AG08395 (cell line): ENCODE data around the gene SMG6.

ENCODE experiments used
- DNase-seq: peaks from one replicate; pipeline ENCODE4 v3.0.0; 2012; ENCODE audit warnings: mixed read lengths, low spot score

Gene SMG6

DNA sequence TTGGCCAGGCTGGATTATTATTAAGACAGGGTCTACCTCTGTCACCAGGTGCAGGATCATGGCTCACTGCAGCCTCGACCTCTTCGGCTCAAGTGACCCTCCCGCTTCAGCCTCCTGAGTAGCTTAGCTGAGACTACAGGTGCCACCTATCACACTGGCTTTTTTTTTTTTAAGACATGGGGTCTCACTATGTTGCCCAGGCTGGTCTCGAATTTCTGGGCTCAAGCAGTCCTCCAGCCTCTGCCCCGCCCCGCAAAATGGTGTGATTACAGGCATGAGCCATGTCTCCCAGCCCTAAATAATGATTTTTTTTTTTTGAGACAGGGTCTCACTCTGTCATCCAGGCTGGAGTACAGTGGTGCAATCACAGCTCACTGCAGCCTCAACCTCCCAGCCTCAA, 256.0 kb downstream of the SMG6 start:
- no peak for DNase-seq

DNA sequence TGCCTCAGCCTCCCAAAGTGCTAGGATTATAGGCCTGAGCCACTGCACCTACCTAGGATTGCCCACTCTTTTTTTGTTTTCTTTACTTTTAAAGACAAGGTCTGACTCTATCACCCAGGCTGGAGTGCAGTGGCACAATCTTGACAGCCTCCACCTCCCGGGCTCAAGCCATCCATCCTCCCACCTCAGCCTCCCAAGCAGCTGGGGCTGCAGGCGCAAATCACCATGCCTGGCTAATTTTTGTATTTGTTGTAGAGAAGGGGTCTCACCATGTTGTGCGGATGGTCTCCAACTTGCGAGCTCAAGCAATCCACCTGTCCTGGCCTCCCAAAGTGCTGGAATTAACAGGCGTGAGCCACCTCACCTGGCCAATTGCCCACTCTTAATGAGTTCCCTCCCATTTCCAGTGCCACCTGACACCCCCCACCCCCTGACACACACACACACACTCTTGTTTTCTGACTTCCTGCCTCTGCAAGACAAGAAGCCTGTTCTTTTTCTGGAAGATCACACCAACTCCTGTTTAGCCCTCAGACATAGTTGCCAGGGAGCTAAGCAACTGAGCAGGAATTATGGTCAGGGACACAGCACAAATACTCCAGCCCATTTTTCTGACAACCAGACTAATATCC, 259.2 kb downstream of the SMG6 start:
- DNase-seq: no peak

DNA sequence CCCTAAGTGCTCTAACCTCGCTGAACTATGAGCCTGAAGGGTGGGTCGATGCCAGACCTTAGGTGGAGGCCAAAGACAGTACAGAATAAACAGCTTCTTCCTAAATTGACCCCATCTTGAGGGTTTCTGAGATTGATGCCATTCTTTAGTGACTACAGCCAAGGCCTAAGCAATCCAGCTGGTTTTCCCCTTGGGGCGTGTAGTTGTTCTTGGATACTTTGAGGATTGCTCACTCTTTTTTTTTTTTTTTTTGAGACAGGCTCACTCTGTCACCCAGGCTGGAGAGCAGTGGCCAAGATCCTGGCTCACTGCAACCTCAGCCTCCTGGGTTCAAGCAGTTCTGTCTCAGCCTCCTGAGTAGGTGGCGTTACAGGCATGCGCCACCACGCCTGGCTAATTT, 259.8 kb downstream of the SMG6 start:
- peak; percentile 80 for DNase-seq

DNA sequence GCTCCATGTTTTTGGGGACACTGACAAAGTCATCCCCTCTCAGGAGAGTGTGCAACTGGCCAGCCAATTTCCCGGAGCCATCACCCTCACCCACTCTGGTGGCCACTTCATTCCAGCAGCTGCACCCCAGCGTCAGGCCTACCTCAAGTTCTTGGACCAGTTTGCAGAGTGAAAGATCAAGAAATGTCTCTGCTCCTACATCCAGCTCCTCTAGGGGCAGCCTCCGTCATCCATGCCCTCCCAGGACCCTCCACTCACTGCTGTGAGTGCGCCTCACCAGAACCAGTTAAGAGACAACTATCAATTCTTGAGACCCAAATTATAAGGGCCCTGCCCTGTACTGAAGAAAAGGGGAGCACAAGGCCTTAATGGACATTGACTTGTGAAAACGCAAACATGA, 260.7 kb downstream of the SMG6 start:
- DNase-seq: no peak

DNA sequence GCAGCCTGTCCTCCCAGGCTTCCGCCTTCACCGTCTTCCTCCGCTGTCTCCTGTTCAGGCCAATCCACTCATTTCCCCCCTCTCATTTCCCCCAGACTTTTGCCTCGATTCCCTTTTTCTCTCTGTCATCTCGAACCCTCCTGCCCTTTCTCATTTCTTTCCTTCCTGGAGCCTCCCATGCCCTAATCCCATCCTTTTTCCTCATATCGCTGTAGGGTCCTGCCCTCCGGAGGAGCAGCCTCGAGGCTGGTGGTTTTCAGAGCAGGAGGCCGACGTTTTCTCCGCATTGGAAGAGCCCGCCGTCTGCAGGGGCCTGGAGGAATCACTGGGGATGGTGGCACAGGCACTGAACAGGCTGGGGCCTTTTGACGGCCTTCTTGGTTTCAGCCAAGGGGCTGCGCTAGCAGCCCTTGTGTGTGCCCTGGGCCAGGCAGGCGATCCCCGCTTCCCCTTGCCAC, 261.2 kb downstream of the SMG6 start:
- no peak for DNase-seq

DNA sequence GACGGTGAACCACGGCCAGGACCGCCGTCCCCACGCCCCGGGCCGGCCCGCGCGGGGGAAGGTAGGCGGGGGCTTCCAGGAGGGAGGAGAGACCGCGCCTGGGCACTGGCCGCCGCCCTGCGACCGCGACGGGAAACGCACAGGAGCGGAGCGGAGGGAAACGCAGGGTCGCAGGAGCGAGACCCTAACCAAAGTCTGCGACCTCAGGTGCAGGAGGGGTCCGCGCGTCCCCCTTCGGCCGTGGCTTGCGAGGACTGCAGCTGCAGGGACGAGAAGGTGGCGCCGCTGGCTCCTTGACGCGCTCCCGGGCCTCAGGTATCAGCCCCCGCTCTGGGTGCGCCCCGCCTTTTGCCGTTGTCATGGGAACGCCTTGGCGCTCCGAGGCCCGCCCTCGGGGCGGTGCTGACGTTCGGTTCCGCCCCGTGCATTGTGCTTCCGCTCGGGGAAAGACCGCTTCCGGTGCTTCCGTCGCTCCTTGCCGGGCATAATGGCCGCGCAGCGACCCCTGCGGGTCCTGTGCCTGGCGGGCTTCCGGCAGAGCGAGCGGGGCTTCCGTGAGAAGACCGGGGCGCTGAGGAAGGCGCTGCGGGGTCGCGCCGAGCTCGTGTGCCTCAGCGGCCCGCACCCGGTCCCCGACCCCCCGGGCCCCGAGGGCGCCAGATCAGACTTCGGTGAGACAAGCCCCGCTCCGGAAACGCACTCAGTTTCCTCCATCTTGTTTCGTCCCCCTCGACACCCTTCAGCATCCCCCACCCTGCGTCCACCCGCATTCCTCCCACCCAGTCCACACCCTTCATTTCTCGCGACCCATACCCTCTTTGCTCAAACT, 261.8 kb downstream of the SMG6 start, which contains the start of gene OVCA2:
TSS of gene OVCA2 (plus strand) at position 462 of the 829 bp plus-strand sequence. CDS start at position 488, 26 bp downstream.
- peak; percentile 95 for DNase-seq

DNA sequence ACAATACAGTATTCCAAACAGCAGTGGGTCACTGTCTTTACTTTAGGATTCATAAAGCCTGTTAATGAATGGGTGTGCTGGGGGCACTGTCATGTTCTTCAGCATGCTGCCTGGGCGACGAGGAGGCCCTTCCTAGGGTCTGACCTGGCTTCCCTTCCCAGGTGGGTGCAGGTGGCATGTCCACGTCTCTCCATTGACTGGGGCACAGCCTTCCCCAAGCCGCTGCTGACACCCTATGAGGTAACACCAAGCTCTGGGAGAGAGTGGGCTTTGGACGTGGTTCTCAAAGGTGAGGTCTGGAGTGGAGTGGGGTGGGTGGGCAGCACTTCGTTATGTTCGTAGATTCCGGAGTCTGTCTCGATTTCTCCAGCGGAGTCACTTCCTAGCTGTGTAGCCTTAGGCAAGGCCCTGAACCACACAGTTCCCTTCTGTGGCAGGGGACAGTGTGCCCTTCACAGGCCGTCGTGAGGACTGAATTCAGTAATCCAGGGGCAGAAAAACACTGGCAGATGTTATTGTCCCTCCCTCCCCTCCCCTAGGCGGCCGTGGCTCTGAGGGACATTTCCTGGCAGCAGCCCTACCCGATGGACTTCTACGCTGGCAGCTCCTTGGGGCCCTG, 262.5 kb downstream of the SMG6 start:
- no peak for DNase-seq

DNA sequence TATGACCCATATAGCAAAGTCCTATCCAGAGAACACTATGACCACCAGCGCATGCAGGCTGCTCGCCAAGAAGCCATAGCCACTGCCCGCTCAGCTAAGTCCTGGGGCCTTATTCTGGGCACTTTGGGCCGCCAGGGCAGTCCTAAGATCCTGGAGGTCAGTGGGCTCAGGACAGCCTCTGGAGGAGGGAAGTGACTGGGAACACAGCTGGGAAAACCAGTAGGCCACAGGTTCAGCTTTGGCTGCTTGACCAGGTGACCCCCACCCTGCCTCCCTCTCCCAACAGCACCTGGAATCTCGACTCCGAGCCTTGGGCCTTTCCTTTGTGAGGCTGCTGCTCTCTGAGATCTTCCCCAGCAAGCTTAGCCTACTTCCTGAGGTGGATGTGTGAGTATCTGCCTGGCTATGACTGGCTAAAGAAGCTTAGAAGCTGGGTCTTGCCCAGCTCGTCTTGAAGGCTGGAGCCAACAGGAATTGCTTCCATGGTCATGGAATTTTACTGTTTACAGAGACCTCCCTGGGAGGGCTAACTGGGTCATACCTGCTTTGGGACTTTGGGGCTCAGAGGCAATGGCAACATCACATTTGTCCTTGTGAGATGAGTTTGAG, 263.3 kb downstream of the SMG6 start:
- DNase-seq: no peak

DNA sequence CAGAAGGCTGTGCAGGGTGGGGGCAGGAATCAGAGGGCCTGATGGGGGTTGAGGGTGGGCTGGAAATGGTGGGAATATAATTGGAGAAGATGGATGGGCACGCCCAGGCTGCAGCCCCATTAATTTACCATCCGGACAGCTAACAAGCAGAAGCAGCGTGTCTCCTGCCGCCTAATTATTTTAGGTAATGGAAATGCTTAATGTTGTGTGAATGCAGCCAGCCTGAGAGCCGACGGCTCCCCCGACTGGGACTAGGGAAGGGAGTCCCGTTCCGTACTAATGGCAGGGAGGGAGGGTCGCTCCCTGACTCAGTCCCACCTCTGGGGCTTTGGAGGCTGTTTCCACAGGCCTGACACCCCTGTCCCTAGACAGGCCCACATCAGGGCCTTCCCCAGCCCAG, 266.4 kb downstream of the SMG6 start:
- no peak for DNase-seq

DNA sequence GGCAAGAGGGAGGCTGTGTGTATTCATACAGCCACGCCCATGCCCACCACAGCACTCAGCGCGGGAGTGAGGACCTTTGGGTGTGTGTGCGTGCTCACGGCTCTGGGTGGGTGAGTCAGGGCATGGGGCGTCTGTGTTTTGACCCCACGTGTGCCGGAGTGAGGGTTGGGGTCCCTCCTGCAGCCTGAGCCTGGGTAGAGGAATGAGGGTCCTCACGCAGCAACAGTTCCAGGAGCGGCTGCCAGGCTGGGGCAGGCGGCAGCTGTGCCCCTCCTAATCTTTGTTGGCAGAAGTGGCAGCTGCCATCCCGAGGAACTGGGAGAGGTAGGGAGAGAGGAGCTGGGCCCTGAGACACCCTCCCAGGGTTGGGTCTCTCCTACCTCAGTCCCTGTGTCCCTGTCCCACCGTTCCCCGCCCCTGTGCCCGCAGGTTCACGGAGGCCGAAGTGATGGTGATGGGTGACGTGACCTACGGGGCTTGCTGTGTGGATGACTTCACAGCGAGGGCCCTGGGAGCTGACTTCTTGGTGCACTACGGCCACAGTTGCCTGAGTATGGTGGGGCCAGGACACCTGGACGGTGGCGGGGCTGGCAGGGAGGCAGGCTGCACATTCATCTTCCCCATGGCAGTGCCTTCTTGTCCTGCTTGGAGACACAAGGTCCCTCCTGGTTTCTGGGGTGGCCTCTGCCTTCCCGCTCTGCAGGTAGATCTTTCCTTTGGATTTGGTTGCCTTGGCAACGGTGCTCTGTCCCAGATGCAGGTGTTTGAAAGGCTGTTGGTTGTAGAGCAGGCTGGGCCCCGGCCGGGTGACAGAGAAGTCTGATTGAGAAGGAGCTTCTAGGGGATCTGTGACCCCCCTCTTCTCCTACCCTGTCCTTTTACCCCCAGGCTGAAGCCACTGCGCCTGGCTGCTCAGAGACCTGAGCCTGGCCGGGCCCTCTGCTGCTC, 267.8 kb downstream of the SMG6 start:
- DNase-seq: no peak

DNA sequence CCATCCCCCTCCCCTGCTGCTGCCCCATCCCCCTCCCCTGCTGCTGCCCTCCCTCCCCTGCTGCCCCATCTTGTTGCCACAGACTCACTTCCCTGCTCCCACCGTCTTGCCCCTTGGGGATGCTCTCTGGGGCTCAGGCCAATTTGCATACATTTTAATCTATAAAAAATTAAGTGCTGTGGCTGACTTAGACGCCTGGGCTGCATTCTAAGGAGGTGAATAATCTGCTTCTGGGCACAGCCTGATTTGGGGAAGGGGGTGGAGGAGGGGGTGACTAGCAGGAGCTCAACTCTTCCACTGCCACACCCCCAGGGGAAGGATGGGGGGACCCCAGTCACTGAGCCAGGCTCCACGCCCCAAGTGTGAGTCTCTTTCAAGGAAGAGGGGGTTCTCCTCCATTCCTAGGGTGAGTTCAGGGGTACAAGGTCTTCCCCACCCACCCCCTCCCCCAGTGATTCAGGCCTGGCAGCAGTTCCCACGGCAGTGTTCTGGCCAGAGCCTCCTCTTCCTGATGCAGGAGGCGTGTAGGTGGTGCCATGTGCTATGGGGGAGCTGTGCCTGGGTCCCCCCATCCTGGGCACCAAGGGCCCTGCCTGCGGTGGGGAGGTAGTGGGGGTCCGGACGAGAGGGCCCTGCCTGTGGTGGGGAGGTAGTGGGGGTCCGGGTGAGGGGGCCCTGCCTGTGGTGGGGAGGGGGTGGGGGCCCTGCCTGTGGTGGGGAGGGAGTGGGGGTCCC, 268.6 kb downstream of the SMG6 start:
- peak; percentile 66 for DNase-seq

DNA sequence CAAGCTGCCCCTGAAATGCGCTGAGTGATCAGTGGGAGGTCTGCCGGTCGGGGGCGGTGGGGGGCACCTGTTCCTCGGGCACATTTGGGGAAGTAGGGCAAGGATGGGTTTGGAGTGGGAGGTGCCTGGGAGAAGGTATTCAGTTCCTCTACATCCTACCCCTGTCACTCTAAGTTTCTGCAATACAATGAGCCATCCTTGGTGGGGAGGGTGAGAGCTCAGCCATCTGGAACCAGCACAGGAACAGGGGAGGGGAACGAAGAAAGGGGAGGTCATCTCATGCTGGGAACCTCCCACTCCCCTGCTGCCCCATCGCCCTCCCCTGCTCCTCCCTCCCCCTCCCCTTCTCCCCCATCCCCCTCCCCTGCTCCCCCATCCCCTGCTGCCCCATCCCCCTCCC, 269.4 kb downstream of the SMG6 start:
- no peak for DNase-seq

DNA sequence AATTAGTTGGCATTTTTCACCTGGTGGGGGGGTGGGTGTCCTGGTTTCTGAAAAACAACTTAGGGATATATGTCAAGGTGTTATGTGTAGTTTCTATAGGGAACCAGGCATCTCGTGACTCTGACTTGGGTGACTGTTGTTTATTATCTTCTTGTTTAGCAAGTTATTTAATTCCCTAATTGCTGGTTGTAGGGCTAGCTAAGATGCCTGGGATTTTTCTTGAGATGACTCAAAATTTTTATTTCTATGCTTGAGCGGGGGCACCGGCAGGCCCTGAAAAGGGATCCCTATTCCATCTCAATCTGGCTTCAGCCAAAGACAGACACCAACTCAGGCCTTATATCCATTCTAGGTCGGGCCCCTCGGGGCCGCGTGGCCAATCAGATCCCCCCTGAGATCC, 270.4 kb downstream of the SMG6 start:
- DNase-seq: no peak

DNA sequence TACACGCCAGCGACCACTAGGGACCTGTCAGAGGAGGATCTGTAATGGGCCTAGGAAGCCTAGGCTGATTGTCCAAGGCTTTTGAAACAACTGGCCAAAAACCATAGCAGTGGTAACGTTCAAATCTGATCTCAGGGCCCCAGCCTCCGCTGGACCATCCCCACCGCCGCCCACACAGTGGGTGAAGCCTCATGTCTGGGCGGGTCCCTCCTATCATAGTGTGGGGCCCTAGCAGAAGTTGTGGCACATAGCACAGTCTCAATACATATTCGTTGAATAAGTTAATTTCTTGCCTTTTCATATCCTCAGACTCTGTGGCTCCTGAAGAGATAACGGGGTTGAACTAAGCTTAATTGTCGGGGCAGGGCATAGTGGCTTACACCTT, 272.8 kb downstream of the SMG6 start:
- no peak for DNase-seq

DNA sequence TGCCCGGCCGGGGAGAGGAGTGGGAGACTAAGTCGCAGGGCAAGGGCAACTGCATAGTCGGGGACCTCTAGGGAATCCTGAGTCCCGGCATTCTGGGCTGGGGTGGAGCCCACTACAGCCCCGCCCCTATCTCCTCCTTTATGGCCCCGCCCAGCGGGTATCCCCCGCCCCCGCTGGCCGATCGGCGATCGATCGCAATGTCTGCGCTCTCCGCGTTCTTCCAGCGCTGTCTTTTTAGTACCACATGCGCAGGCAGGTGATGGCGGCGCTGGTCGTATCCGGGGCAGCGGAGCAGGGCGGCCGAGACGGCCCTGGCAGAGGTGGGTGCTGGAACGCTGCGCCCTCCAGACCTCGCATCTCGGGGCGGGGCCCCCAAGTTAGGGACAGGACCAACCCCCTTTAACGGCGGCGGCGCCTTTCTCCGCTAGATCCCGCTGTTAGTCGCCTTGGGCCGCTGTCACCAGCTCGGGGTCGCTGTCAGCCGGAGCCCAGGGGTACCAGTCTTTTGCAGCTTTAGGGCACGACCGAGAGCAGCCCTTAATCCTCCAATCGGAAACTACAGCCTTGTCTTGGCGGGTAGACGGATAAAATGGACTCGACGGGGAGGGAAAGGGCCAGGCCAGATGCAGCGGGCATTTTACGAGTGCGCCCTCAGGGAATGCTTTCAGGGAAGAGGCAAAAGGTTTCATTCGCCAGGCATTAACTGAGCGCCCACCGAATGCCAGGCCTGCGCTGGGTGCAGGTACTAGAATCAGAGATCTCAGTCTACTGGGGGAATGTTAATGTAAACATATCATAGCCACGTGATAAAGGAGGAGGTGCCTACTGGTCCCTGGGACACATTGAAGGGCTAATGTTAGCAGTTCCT, 273.4 kb downstream of the SMG6 start, which contains the start of gene DPH1:
TSS of gene DPH1 (plus strand) at position 243 of the 868 bp plus-strand sequence. CDS start at position 260, 17 bp downstream.
- DNase-seq: peak; percentile 92

DNA sequence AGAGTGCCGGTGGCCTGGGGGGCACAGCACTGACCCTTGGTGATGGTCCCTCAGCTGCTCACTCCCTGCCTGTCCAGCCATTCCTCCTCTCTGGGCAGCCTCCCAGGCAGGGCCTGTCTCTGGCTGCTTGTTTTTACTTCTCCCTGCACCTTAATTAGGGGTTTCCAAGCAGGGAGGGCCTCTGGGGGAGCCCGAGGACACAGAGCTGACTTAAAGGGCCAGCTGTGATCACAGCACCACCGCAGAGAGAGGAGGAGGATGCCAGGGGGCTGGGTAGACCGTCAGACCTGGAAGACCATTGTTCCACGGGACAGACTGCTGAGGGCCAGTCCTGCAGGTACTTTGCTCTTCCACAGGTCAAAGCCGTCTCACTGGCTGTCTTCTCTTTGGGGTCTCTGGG, 274.8 kb downstream of the SMG6 start:
- no peak for DNase-seq

DNA sequence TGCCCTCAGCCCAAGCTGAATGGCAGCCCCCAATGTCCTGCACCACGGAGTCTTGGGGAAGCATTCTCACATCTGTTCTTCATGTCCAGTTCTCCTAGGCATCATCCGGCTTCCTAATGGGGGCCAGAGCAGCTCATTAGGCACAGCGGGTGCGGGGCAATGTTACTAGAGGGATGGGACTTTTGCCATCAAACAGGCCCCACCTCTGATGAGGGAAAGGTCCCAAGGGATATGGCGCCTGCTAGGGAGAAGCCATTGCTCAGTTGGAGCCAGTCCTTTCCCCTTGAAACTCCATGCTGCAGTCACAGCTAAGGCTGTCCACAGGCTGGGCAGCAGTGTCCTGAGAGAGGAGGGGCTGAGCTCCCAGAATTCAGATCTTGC, 275.4 kb downstream of the SMG6 start:
- no peak for DNase-seq

DNA sequence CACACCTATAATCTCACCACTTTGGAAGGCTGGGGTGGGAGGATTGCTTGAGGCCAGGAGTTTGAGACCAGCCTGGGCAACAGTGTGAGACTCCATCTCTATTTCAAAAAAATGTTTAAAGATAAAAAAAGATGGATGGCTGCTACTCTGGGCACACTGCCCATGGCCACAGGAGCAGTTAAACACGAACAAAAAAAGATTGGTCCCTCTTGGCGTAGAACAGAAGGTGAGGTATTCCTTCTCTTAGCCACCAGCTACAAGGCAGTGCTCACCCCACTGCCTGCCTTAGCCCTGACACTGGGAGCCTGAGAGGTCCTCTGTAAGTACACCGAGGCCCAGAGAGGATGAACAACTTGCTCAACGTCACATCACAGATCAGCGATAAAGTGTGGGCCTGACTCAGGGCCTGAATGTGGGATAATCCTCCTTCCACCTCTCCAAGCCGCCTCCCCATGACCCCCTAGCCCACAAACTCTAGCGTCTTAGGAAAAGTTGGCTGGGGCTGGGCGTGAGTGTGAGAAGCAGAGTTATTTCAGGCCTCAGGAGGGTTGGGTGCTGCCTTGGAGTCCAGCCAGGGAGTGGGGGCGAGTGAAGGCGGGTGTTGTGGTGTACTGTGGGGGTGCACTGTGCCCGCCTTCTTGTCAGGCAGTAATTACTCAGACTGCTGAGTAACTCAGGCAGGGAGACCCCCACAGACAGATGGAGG, 275.9 kb downstream of the SMG6 start:
- no peak for DNase-seq
